Posterior vena cava (tissue), 2 donors: Measurements from ENCODE around the gene USP36. TPM values are rescaled to one million over a fixed set of nuclear protein-coding genes. Genes with fewer than 3 reads are reported as not detected.
A peak's percentile ranks its signal among the peaks of the same experiment; 100 is the strongest.

Source experiments
- DNase-seq: peaks from one replicate; pipeline ENCODE4 v3.0.0-alpha.2; 2020; ENCODE audit warnings: low spot score
- intact Hi-C, 2 donors: fragments of 100-400 bp; cut with DNase I; formaldehyde crosslinking; loops; one replicate each; pipeline versions ENCODE4 v1.14.1 to v1.14.2; 2022 to 2023
- total RNA-seq, 2 donors: library from RNA; stranded (reverse); fragmentation: NEBNext Ultra II Directional; extraction: Animal tissue kit (Norgen Biotek cat#: 25700); gene quantifications; one replicate each; pipeline ENCODE4 v1.2.1, GENCODE V29; 2021
- donor health status: DM: yes; HTN: yes; CAD: no.
- donor health status: DM: yes; HTN: yes; CAD: no.

The USP36 gene
- total RNA-seq, 2 donors from 2014 or later: 47.1 to 52.1 TPM

DNA sequence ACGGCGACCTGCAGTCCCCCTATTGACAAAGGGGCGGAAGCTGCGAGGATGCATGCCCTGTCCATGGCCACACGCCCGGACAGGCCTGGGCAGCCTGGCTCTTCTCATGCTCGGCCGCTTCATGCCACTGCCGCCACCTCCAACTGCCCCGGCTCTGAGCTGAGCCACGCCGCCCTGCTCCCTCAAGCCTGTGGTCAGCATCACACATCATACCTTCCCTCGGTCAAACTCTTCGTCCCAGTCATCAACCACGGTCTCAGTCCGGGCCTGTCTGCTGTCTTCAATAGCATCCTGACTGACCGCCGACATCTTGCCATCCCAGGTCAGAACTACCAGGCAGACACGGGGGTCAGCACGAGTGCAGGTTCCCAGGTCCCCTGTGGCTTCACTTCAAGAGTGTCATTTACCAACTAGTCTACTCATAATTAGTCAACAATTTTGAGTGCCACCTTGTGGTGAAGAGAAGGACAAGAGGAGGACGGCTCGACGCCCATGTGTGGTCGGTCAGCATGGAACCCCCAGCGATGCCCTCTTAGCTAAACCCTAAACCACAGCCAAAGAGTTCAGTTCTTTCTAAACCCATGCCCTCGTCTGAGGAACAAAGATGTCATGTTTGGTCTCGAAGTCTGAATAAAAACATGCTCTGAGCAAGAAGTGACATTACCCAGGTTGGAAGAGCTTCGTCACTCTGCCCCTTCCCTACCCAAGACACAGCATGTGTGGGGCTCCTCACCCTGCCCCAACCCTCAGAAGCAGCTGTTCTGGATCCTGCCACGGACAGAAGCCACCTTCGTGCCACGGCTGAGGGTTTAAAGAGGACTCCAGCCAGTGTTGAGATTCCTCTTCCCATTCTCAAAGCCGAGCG is 41.7 kb downstream of the USP36 start:
- intact Hi-C loops: no loop called here
- DNase-seq: peak; percentile 73

DNA sequence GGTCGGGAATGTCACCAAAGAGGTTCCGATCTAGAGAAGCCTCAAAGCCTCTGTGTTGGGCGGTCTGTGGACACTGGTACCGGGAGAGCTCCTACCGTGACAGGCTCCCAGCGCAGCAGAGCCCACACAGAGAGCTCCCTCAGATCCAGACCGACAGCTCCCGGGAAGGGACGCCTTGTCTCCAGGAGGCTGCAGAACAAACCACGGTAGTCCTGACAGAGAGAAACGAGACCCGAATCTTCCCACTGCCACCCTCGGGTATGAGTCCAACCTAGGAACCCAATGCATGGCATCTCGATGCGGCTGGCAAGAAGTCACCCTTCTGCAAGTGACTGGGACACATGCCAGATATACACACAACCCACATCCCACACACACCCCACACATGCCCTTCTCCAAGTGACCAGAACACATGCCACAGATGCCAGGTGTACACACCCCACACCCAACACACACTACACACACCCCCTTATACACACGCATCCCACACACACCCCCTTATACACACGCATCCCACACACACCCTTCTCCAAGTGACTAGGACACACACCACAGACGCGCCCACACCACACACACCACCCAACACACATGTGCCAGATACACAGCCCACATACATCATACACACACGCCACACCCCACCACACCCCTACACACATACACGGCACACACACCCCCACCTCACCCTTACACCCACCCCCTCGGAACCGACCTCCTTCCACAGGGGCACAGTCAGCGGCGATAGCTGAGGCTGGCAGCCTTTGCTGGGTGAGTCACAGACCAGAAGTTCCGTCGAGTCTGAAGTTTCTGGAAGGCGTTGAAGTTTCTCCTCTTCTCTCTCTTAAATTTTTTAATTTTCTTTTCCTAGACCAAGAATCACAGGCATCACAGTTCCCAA is 42.7 kb downstream of the USP36 start:
- DNase-seq: peak; percentile 67
- intact Hi-C loops: no loop called here

DNA sequence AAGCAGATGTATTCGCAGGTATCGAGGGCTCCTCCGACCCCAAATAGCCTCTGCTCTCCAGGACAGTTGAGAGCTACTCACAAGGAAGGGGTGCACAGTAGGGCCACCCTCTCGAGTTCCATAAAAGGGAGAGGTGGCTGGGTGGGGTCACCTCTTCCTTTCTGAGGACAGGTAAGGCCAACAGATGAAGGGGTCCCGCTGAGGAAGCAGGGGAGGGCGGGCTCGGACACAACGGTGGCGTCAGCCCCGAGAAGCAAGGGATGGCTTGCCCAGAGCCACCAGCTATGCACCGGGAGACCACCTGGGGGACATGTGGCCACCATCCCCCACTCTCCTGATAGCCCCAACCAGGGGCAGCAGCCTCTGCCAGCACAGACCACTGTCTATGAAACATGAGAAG is 43.4 kb downstream of the USP36 start:
- intact Hi-C loops: no loop called here
- peak; percentile 49 for DNase-seq

DNA sequence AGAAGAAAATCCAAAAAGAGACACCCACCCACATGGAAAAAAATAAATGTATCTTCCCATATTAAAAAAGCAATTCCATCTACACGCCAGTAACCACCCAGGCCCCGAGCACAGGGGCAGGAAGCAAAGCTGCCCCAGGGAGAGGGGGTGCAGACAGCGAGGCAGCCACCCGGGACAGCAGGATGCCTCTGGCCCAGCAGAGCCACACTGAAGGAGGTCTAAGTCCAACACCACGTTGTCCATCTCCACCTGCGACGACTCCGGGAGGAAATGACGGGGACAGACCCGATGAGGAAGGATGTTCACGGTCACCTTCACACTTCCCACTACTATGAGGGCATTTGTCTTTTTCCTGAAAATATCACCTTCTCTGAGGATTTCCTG is 44.1 kb downstream of the USP36 start:
- DNase-seq: peak; percentile 34
- intact Hi-C loops: no loop called here

DNA sequence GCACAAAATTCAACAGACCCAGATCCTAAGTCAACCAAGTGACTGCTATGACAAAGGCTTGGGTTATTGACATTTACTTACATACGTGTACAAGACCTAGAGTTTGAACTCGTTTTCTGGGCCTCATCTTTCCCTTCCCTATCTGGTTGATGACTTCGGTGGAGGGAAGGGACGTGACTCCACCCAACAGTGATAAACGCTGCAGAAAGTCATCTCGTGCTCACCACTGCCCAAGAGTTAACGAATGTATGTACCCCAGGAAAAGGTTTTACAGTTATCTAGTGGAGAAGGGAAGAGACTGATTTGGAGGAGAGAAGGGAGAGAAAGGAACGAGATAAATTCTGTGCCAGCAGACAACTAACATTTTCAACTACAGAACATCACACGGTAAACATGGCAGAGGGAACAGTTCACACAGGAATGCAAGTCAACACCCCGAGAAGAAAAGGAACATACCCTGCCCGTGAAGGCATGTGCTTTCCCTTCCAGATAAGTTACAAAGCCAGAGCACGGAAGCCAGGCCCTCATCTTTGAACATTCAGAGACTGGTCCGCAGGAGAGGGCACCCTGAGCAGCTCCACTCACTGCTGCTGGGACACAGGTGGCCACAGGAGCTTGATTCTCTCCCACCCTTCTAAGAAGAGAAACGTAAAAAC is 44.6 kb downstream of the USP36 start:
- DNase-seq: peak; percentile 29
- intact Hi-C loops: no loop called here

DNA sequence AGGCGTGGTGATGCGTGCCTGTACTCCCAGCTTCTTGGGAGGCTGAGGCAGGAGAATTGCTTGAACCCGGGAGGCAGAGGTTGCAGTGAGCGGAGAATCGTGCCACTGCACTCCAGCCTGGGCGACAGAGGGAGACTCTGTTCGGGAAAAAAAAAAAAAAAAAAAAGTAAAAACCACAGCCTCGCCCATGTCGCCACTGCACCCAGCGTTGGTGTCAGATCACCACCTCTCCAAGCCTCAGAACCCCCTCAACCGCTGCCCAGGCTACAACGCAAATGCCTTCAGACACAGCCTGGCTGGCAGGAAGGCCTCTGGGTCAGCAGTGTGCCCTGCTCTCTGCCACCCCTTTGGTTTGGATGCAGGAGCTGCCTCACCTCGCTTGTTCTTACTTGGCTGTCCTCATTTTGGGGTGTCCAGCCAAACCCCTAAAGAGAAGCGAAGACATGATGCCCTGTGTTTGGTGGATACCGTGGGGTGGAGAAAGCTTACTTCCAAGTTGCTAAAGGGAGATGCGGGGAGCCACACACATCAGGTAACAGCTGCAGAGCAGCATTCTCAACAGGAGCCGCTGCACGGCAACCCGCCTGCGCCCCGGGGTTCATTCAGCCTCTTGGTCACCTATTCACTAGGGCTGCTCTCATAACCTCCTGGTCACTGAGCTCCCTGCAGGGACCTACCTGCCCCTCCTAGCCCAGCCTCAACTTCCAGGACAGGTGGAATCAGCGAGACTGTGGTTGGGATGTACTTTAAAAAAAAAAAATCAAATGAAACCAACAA is 45.6 kb downstream of the USP36 start:
- intact Hi-C loops: no loop called here
- peak; percentile 46 for DNase-seq

DNA sequence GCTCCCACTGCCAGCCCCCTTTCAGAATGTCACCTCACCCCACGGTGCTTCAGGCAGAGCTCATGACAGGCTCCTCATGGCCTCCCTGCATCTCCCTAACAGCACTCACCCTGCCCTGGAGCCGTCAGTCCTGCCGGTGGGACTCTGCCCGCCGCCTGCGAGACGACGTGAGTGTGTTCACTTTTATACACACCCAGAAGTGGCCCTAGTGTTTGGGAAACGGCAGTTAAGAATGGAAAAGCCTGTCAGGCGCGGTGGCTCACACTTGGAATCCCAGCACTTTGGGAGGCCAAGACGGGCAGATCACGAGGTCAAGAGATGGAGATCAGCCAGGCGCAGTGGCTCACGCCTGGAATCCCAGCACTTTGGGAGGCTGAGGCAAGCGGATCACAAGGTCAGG is 46.2 kb downstream of the USP36 start:
- intact Hi-C loops: no loop called here
- DNase-seq: peak; percentile 64

DNA sequence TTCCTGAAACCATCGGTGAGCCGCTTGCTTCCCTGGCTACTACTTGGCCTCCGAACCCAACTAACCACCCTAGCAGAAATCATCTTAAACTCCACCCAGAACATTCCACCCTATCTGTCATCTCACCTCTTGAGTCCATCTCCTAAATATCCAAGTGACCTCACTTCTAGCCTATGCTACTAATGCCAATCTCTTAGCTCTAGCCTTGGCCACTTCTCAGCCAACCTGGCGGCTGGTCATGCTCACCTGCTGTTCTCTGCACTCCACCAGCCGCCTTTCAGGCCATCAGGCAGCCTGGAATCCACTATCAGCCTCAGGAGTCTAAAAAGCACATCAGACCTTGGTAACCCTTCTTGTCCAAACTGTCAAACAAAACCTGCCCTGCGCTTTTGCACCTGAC is 46.6 kb downstream of the USP36 start:
- DNase-seq: no peak
- intact Hi-C loops: no loop called here

DNA sequence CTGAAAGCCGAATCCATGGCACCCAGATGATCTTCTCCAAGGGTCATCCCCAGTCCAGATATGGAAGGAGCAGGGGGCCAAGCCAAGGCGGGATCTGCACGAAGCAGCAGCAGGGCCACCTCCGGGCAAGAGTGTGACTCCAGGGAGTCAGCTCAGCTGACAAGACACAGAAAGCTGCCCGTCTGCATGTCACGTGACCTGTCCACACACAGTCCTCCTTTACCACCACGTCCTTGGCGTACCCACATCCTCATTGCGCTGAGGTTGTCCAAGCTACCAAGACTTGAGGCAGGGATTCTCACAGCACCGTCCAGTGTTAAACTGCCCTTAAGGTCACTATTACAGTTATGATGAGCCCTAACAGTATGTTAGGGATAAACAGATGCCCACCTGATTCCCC is 47.2 kb downstream of the USP36 start:
- intact Hi-C loops: no loop called here

DNA sequence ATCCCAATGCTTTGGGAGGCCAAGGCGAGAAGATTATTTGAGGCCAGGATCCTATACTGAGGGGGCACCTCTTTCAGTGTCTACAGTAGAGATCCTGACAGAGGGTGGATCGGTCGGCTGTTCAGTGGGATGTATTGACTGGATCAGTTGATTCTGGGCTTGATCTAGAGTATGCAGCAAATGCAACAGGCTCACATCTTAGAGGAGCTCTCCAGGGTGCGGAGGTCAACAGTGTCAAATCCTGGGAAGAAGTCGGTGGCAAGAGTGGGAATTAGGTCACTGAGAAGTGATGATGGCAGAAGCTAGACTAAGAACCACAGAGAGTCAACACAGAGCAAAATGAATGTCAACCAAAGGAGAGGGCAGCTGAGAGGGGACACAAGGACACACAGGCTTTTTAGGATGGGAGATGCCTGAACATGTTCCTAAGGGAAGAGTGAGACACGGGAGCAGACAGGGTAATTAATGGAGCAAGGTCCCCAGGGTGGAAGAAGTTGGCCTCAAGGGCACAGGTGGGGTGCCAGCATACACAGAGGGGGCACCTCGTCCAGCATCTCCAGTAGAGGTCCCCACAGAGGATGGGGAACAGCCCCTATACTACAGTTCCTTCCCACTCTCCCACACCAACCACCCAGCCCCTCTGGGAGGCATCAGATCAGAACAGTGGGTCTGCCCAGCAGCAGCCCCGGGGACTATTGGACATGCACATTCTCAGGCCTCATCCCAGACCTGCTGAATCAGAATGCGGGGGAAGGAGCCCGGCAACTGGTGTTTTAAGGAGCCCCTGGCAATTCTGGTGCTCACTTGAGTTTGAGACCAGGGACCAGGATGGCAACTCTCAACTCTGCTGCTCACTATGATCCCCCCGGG is 48.5 kb downstream of the USP36 start:
- intact Hi-C loops: no loop called here
- no peak for DNase-seq

More for the DNA sequence above, 47.2 kb downstream of the USP36 start:
- DNase-seq: peak; percentile 68

DNA sequence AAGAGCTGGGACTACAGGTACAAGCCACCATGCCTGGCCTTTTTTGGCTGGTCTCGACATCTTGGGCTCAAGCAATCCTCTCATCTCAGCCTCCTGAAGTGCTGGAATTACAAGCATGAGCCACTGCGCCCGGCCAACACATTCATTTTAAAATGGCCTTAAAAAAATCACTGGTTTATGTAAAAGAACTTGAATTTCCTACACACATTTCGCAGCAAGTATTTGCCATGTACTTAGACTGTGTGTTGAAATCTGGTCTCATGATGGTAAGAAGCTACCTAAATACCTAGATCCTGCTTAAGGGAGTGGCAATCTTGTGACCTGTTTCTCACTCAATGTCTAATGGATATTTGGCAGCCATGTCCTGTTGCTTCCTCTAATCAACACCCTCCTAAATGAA is 50.1 kb downstream of the USP36 start:
- DNase-seq: no peak
- intact Hi-C loops: no loop called here

DNA sequence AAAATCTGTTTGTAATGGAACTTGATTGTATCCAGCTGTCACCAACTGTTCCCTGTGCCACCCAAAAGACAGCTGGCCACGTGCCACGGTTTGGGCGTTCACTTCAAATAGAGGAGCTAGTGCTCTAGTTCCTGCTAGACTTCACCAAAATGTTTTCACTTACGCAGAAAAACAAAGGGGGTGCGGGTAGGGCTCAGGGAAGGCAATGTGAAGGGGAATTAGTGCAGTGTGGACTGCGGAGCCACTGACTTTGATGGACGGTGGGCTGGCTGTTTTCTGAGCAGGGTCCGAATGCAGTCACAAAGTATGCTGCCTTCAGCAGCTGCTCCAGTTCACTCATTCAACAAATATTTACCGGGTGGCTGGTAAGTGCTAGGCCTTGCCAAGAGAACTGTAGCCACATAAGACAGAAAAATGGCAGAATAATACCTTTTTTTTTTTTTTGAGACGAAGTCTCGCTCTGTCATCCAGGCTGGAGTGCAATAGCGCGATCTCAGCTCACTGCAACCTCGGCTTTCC is 50.9 kb downstream of the USP36 start:
- intact Hi-C loops: loop anchor here in 1 of 2 donors (5.0 kb wide), 1 partner anchor 708 kb away; no protein-coding TSS in a partner anchor
- peak; percentile 89 for DNase-seq

DNA sequence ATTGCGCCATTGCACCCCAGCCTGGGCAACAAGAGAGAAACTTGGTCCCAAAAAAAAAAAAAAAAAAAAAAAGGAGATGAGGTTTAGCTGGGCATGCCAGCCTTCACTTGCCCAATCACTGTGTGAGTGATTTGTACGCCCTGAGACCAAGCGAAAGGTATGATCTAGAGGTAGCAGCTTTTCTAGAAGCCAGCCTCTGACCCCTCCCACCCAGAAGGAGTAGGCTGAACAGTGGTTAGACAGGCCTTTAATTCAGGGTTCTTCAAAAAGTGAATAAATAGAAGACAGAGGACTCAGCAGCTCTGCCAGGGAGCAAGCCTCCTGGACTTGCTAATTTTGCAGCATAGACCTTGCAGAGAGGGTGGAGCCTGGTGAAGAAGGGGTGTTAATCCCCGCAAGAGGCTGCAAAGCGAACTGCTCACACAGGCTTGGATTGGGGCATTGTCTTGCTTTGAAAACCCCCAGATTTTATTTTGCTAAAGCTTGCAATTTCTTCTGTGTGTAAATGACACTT is 51.4 kb downstream of the USP36 start:
- no peak for DNase-seq
- intact Hi-C loops: loop anchor here in 1 of 2 donors (5.0 kb wide), 1 partner anchor 708 kb away; no protein-coding TSS in a partner anchor

DNA sequence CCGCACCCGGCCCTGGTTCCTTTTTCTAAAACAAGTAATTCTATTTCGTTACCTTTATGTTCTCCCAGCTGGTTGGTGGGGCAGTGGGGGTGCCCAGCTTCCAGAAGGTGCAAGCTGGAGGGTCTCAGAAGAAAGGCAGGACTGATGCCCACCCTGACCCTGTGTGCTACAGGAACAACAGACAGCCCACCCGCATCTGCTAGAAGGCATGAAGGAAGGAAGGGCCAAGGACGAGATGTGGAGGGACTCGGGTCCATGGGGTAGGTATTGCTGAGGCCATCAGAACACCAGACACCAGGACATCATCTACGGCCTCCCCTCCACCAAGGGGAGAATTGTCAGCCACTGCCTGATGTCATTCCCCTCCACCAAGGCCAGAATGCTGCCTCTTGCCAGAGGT is 52.2 kb downstream of the USP36 start:
- no peak for DNase-seq
- intact Hi-C loops: loop anchor here in 1 of 2 donors (5.0 kb wide), 1 partner anchor 709 kb away; no protein-coding TSS in a partner anchor

DNA sequence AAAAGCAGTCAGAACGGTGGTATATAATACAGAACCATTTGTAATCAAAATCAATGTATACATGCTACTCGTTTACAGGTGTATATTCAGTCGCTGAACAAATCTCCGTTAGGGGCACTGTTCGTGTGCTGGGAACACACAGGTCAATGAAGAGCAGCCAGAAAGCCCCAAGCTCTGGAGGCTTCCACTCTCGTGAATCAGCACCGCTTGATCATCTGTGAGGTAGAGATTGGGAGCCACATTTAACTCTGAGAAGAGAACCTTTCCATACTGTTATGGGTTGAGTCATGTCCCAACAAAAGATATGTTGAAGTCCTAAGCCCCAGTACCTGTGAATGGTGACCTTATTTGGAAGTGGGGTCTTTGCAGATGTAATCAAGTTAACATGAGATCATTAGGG is 53.2 kb downstream of the USP36 start:
- intact Hi-C loops: loop anchor here in 1 of 2 donors (5.0 kb wide), 1 partner anchor 710 kb away; no protein-coding TSS in a partner anchor

DNA sequence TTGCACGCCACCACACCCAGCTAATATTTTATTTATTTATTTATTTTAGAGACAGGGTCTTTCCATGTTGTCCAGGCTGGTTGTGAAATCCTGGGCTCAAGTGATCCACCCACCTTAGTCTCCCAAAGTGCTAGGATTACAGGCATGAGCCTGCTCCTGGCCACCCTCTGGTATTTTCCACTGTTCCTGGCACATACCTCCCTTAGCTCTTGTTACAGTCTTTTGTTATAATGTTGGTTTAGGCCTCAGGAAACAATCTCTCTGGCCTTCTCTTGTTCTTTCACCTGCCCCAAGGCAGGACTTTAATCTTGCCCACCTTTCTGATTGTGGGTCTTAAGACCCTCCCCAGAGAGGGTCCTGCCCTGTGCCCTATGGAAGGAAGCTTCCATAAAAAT is 55.0 kb downstream of the USP36 start:
- DNase-seq: no peak
- intact Hi-C loops: loop anchor here in 1 of 2 donors (5.0 kb wide), 1 partner anchor 712 kb away; no protein-coding TSS in a partner anchor

More for the DNA sequence above, 53.2 kb downstream of the USP36 start:
- DNase-seq: no peak

DNA sequence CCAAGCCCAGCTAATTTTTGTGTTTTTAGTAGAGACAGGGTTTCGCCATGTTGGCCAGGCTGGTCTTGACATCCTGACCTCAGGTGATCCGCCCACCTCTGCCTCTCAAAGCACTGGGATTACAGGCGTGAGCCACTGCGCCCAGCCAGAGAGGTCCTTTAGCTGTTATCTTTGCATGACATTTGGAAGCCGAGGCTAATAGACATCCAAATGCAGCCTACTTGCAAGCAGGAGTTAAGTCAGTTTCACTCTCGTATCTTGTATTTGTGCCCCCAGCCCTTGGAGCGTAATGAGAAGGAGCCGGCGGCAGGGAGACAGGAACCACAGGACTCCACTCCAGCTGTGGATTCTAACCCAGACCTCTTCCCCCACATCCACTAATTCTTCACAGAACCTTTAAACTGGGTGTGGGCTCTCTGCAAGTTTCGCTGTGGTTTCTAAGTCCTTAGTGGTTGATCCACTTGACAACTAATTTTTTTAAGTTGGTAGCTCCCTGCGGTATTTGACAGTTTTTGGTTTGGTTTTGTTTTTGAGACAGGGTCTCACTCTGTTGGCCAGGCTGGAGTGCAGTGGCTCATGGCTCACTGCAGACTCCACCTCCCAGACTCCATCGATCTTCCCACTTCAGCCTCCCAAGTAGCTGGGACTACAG is 55.5 kb downstream of the USP36 start:
- intact Hi-C loops: loop anchor here in 1 of 2 donors (5.0 kb wide), 1 partner anchor 712 kb away; no protein-coding TSS in a partner anchor
- DNase-seq: no peak
